HFF-Myc (cell line): ENCODE data around the gene EIF3I.
A peak's percentile ranks its signal among the peaks of the same experiment; 100 is the strongest.

Experiments
- DNase-seq: peaks from one replicate; pipeline ENCODE4 v3.0.0-alpha.2; 2011; ENCODE audit warnings: low read depth; ENCODE audit errors: extremely low read depth
- H3K4me3 ChIP-seq: replicated peaks from 2 replicates; pipeline ENCODE4 v1.5.1; 2011; ENCODE audit warnings: low read depth, mild to moderate bottlenecking, control low read depth, low read length
- CTCF ChIP-seq: IDR thresholded peaks from 2 replicates; pipeline ENCODE4 v1.5.1; 2012; ENCODE audit warnings: mild to moderate bottlenecking, low read depth, low read length, control low read depth; ENCODE audit errors: missing control alignments

EIF3I gene

GRCh38 chr1:32205401-32206370 is 16.5 kb upstream of the EIF3I start, which contains the start of gene IQCC:
Gene IQCC (plus strand): TSS chr1:32205671. CDS start chr1:32205682, 11 bp downstream.
- TF ChIP-seq CTCF = no peak
- DNase-seq = no peak
- peak within 1 kb of the TSS; percentile 80 for H3K4me3 ChIP-seq

- H3K4me3 ChIP-seq = no peak overlapping the region
- no peak for TF ChIP-seq CTCF
- DNase-seq = no peak
Observed at GRCh38 chr1:32208469-32208868, 13.7 kb upstream of the EIF3I start.

- no peak within 1 kb of the TSS for H3K4me3 ChIP-seq
- no peak for TF ChIP-seq CTCF
- DNase-seq = no peak
Observed at GRCh38 chr1:32208891-32209328, 13.3 kb upstream of the EIF3I start, which contains the start of gene DCDC2B. Gene DCDC2B (plus strand): TSS chr1:32209089. CDS start chr1:32209094, 5 bp downstream.

- no peak overlapping the region for H3K4me3 ChIP-seq
- peak; percentile 93 for TF ChIP-seq CTCF
- no peak for DNase-seq
Observed at GRCh38 chr1:32215629-32216480, 6.4 kb upstream of the EIF3I start.

- no peak for TF ChIP-seq CTCF
- no peak for DNase-seq
Observed at GRCh38 chr1:32216566-32216965, 5.6 kb upstream of the EIF3I start.

GRCh38 chr1:32219022-32219421 is 3.2 kb upstream of the EIF3I start:
- no peak overlapping the region for H3K4me3 ChIP-seq
- no peak for TF ChIP-seq CTCF
- DNase-seq = no peak

More at GRCh38 chr1:32216566-32216965, 5.6 kb upstream of the EIF3I start:
- no peak overlapping the region for H3K4me3 ChIP-seq
